Stimulated activated CD4-positive, alpha-beta T cell treated with anti-CD3 and anti-CD28 coated beads, Interleukin-4, amount 100 ng/mL, for 1 hour (primary cell): Measurements from ENCODE around the gene MTA2.
"Not testable (repeated sequence)": the region's sequence is repeated elsewhere in the genome, so short reads cannot be mapped to it uniquely, and the experiment has no call there.

ENCODE experiments used
- DNase-seq: peaks from one replicate; pipeline ENCODE4 v3.0.0-alpha.2; 2020

Gene MTA2

GRCh38 chr11:62592146-62592815, 9.4 kb downstream of the MTA2 start:
- DNase-seq, result no peak

DNA sequence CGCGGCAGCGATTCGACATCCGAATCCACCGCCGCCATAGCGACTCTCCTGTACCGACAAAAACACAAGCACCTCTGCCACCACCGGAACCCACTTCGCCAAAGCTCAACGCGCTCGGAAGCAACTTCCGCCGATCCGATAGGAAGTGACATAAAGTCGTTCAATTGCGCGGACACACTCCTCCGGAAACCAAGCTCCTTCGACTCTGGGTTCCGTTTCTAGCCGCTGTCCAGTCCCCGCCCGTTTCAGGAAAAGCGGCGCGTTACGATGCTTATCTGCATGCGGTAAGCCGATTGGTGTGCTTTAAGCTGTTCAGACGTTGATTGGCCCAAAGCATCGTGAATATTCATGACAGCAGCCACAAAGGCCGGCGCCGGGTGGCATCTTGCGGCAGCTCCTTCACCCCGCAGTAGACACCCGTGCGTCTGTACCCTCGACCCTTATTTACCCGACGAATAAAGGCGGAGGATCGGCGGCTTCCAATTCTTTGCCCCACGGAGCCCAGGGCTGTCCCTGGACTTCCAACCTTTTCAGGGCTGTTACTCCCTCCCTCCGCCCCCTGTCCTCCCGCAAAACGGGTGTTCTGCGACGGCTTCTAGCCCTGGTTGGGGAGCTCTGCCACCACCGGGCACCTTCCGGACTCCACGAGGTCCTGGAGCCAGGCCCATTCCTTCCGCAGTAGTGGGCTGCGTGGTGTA, 10.1 kb downstream of the MTA2 start, which contains the start of gene TUT1:
Gene TUT1 (minus strand): TSS at position 76 of the 698 bp plus-strand sequence. CDS start 38 bp downstream, at position 38.
- DNase-seq, result peak; percentile 90

GRCh38 chr11:62588966-62589637, 12.6 kb downstream of the MTA2 start:
- DNase-seq, result peak; percentile 26

DNA sequence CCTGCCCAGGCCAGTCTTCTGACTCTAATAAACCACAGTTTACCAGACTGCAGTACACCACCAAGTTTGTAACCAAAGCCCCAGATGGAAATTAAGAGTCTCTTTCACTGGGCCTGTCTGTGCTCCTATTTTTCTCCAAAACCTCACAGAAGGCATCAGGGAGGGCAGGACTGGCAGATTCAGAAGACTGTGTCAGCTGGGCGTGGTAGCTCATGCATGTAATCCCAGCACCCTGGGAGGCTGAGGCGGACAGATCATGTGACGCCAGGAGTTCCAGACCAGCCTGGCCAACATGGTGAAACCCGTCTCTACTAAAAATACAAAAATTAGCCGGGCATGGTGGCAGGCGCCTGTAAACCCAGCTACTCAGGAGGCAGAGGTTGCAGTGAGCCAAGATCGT, 16.3 kb downstream of the MTA2 start:
- not testable (repeated sequence) for DNase-seq

- not testable (repeated sequence) for DNase-seq
Observed at GRCh38 chr11:62581735-62582134, 19.9 kb downstream of the MTA2 start.

DNA sequence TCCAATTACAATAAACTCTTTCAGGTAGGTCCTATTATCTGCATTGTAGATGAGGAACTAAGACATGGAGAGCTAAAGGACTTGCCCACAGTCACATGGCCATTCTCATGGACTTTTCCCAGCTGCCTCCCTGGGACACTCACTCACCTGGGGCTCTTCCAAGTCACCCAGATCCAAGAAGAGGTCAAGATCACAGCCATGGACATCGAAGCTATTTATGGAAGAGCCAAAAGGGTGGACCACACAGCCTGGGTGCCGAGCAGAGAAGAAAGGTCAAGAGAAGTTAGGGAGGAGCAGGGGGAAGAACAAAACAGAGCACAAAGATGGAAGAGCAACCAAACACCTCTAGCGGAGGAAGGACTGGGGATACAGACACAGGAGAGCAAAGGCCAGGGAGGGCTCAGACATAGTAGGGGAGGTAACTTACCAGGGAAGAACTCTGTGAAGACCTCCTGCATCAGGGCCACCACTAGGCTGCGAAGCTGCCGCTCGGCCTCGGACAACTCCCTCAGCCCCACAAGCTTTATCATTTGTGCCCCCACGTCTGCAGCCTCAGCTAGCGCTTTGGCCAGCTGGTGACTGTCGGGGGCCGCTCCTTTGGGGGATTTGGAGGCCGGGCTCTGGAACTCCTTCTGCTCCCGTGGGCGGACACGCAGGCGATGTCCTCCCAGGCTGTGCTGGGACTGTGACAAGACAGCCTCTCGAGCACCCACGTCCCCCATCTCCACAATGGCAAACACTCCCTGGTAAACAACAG, 20.5 kb downstream of the MTA2 start:
- no peak for DNase-seq

- no peak for DNase-seq
Observed at GRCh38 chr11:62579252-62579651, 22.4 kb downstream of the MTA2 start.

GRCh38 chr11:62578541-62578940, 23.1 kb downstream of the MTA2 start:
- no peak for DNase-seq

GRCh38 chr11:62577046-62577714, 24.5 kb downstream of the MTA2 start:
- no peak for DNase-seq

- no peak for DNase-seq
Observed at GRCh38 chr11:62575837-62576236, 25.8 kb downstream of the MTA2 start.

DNA sequence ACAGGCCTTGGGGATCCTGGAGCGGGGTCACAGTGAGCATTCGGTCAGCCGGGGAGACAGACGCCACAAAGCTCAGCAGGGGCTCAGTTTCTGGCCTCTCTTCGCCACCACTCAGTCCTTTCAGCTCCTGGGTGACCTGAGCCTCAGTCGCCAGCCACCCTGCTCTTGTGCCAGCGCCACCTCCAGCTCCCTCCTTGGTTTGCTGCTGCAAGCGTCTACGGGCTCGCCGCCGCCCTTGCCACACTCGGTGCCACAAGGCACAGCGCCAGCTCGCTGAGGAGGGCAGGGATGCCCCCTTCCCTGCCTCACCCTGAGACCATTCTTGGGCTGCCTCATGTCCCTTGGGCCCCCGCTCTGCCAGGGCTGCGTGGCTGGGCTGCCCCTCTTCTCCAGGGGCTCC, 26.5 kb downstream of the MTA2 start:
- no peak for DNase-seq

GRCh38 chr11:62574363-62575071, 27.1 kb downstream of the MTA2 start:
- no peak for DNase-seq

GRCh38 chr11:62573592-62574362, 27.9 kb downstream of the MTA2 start, which contains the start of gene EEF1G:
EEF1G (minus strand) TSS chr11:62573891; CDS start chr11:62573842, 49 bp downstream.
- DNase-seq, result peak; percentile 95

DNA sequence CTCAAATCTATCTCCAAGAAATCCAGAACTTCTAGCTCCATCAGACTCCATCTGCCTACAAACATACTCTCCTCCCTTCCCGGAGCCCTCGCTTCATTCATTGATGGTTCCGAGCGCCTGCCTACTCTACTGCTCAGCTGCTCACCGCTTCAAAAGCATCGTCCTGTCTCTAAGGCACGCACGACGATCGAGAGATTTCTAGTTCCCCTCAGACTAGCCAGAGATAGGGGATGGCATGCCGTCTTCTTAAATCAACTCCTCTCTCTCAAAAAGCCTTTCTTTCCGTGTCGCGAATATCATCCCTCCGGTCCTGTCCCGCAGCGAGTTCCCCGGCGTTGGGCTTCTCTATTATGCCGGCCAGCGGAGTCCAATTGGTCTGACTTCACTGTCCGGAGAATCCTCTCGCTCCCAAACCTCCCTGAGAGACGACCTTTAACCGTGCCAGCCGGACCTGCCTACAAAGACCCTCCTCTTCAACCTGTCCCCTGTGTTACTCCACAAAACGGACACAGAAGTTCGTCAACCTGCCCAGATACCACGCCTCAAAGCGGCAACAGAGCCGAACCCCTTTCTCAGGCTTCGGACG, 28.6 kb downstream of the MTA2 start:
- DNase-seq, result no peak

- no peak for DNase-seq
Observed at GRCh38 chr11:62572431-62572830, 29.2 kb downstream of the MTA2 start.

DNA sequence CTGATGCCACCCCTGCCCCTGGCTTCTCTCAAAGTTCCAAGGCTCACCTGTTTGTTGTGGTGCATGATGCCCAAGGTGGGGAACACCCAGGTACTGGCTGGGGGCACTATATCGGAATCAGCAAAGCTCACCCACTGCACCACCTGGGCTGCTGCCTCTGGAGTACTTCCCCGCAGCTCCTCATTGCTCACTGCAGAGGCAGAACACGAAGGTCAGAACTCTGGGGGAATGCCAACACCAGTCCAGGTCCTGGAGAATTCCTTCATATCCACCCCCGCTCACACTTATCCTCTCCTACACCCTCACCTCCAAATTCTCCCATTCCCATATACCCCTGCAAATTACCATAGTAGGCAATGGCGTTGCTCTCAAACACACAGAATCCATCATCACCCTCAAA, 30.2 kb downstream of the MTA2 start:
- DNase-seq, result not testable (repeated sequence)

DNA sequence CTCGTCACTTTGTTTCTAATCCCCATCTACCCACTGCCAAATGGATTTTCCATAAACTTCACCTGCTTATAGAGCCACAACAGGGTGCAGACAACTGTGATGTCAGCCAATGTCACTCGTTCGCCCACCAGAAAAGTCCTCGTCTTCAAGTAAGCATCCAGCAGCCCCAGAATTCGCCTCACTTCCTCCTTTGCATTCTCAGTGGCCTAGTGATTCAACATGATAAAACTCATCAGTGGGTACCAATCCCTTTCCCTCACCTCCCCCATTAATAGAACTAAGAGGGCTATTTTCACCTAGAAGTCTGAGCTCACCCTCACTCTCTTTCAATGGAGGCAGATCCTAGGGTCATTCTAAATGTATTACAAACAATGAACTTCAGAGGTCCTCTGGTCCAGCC, 30.8 kb downstream of the MTA2 start:
- DNase-seq, result not testable (repeated sequence)

DNA sequence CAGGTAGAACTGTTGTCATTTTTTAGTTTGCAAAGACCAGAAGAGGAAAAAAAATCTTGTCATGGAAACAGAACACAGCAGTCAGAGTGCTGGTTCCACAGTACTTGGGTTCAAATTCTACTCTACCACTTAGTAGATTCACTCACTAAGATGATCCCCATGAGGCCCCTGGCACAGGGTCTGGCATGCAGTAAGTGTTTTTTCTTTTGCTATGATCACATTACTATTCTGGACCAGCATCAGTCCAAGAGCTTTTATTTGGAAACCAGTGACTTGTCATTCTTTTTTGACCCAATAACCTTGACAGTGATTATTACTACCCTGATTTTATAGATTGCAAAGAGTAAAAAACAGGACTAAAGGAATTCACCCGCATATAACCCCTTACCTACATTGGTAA, 32.1 kb downstream of the MTA2 start:
- no peak for DNase-seq

GRCh38 chr11:62567018-62567633, 34.5 kb downstream of the MTA2 start:
- no peak for DNase-seq

- no peak for DNase-seq
Observed at GRCh38 chr11:62566247-62566646, 35.4 kb downstream of the MTA2 start.
